Mesenchymal stem cell (in vitro differentiated cells and primary cell): ENCODE data around the gene PIGN.

Experiments
- DNase-seq: peaks from one replicate; pipeline ENCODE4 v3.0.0-alpha.2; 2013
- H2AFZ ChIP-seq: one replicate; pipeline ENCODE4 v1.6.1; 2013; ENCODE audit warnings: low read depth, mild to moderate bottlenecking, control low read depth, inconsistent platforms, low read length, moderate library complexity
- H2AK5ac ChIP-seq: 2 replicates; pipeline ENCODE4 v1.6.1; 2013; ENCODE audit warnings: low read length, moderate library complexity, mild to moderate bottlenecking, inconsistent platforms; ENCODE audit not compliant: severe bottlenecking
- H2BK120ac ChIP-seq: one replicate; pipeline ENCODE4 v1.6.1; 2013; ENCODE audit warnings: low read depth, mild to moderate bottlenecking, inconsistent platforms, low read length, moderate library complexity
- H2BK12ac ChIP-seq, 2 experiments: one replicate each; pipeline ENCODE4 v1.6.1; 2013; ENCODE audit warnings: inconsistent platforms in 2 of 2, low read length in 2 of 2, mild to moderate bottlenecking in 2 of 2, moderate library complexity in 2 of 2, control low read depth in 1 of 2
- H2BK15ac ChIP-seq: one replicate; pipeline ENCODE4 v1.6.1; 2013; ENCODE audit warnings: mild to moderate bottlenecking, low read depth, inconsistent platforms; ENCODE audit not compliant: poor library complexity, severe bottlenecking
- H2BK5ac ChIP-seq: 2 replicates; pipeline ENCODE4 v1.6.1; 2013; ENCODE audit warnings: low read depth, mild to moderate bottlenecking, low read length, control low read depth, inconsistent platforms; ENCODE audit not compliant: poor library complexity, severe bottlenecking
- H3K14ac ChIP-seq, 2 experiments: one replicate each; pipeline ENCODE4 v1.6.1; 2013; ENCODE audit warnings: inconsistent platforms in 2 of 2, low read length in 2 of 2, control low read depth in 1 of 2, mild to moderate bottlenecking in 1 of 2, moderate library complexity in 1 of 2
- H3K18ac ChIP-seq, 2 experiments: one replicate each; pipeline ENCODE4 v1.6.1; 2013; ENCODE audit warnings: inconsistent platforms in 2 of 2, low read length in 2 of 2, control low read depth in 1 of 2, low read depth in 1 of 2, mild to moderate bottlenecking in 1 of 2
- H3K23ac ChIP-seq, 2 experiments: one replicate each; pipeline ENCODE4 v1.6.1; 2013; ENCODE audit warnings: inconsistent platforms in 2 of 2, low read length in 2 of 2, mild to moderate bottlenecking in 2 of 2, moderate library complexity in 2 of 2, control low read depth in 1 of 2
- H3K27ac ChIP-seq: 2 replicates; pipeline ENCODE4 v1.5.1; 2013; ENCODE audit warnings: mild to moderate bottlenecking, moderate library complexity, low read length, control low read depth, inconsistent platforms; ENCODE audit not compliant: poor library complexity, severe bottlenecking
- H3K27me3 ChIP-seq, 2 experiments: 2 replicates each; pipeline versions ENCODE4 v1.6.1 to v1.7.0; 2013; ENCODE audit warnings: low read length in 2 of 2, mild to moderate bottlenecking in 2 of 2, moderate library complexity in 2 of 2, control low read depth in 1 of 2, inconsistent platforms in 1 of 2; ENCODE audit not compliant: control insufficient read depth in 1 of 2, insufficient read depth in 1 of 2
- H3K36me3 ChIP-seq, 2 experiments: 2 replicates each; pipeline versions ENCODE4 v1.6.1 to v1.7.0; 2013; ENCODE audit warnings: low read length in 2 of 2, control low read depth in 1 of 2, inconsistent platforms in 1 of 2, low read depth in 1 of 2, mild to moderate bottlenecking in 1 of 2; ENCODE audit not compliant: insufficient read depth in 2 of 2, control insufficient read depth in 1 of 2
- H3K4ac ChIP-seq, 2 experiments: one replicate each; pipeline ENCODE4 v1.6.1; 2013; ENCODE audit warnings: inconsistent platforms in 2 of 2, low read length in 2 of 2, mild to moderate bottlenecking in 2 of 2, moderate library complexity in 2 of 2, control low read depth in 1 of 2, low read depth in 1 of 2
- H3K4me1 ChIP-seq: 2 replicates; pipeline ENCODE4 v1.6.1; 2013; ENCODE audit warnings: low read depth, low read length, control low read depth; ENCODE audit not compliant: control insufficient read depth, insufficient read depth
- H3K4me2 ChIP-seq: 2 replicates; pipeline ENCODE4 v1.6.1; 2013; ENCODE audit warnings: low read length, mild to moderate bottlenecking, inconsistent platforms; ENCODE audit not compliant: poor library complexity, severe bottlenecking
- H3K4me3 ChIP-seq, 2 experiments: 2 replicates each; pipeline versions ENCODE4 v1.5.1 to v1.7.0; 2013; ENCODE audit warnings: low read length in 2 of 2, mild to moderate bottlenecking in 2 of 2, control low read depth in 1 of 2, low read depth in 1 of 2; ENCODE audit not compliant: insufficient read depth in 1 of 2
- H3K79me1 ChIP-seq: replicated peaks from 2 replicates; pipeline ENCODE4 v1.6.1; 2013; ENCODE audit warnings: mild to moderate bottlenecking, control low read depth, low read length, inconsistent platforms; ENCODE audit not compliant: poor library complexity, severe bottlenecking
- H3K9ac ChIP-seq: 2 replicates; pipeline ENCODE4 v1.7.0; 2013; ENCODE audit warnings: mild to moderate bottlenecking, low read length, moderate library complexity
- H3K9me3 ChIP-seq: 2 replicates; pipeline ENCODE4 v1.7.0; 2013; ENCODE audit warnings: mild to moderate bottlenecking, low read length; ENCODE audit not compliant: control insufficient read depth
- H4K8ac ChIP-seq: one replicate; pipeline ENCODE4 v1.6.1; 2013; ENCODE audit warnings: inconsistent platforms, mild to moderate bottlenecking, low read length, moderate library complexity
- H4K91ac ChIP-seq: one replicate; pipeline ENCODE4 v1.6.1; 2013; ENCODE audit warnings: mild to moderate bottlenecking, low read length, inconsistent platforms
- WGBS: methylation state at CpG from one replicate; pipeline ENCODE4 v1.1.7; 2013; ENCODE audit warnings: mixed read lengths; 5-methylcytosine and 5-hydroxymethylcytosine counted together

Gene PIGN

DNA sequence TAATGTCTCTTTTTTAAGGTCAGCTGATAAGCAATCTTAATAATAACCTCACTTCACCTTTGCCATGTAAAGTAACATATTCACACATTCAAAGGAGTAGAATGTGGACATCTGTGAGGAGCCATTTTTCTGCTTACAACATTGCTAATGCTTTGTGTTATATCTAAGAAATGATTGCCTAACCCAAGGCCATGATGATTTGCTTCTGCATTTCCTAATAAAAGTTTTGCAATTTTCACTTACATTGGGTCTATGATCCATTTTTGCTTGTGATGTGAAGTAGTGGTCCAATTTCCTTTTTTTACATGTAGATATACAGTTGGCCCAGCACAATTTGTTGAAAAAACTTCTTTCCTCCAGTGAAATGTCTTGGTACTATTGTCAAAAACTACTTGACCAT is 22.2 kb upstream of the PIGN start:
- Histone ChIP-seq H4K8ac (no peak overlapping the region), H2AFZ (no peak overlapping the region), H3K9ac (no peak overlapping the region), H3K4me3 (no peak overlapping the region), H3K79me1 (peaks cover 20% of the 10 kb centered on the region), H3K4me2 (no peak overlapping the region), H4K91ac (no peak overlapping the region), H2BK5ac (no peak overlapping the region), H2BK12ac (no peak overlapping the region), H3K4ac (no peak overlapping the region), H3K14ac (no peak overlapping the region), H3K4me1 (no peaks in the 10 kb centered on the region), H3K9me3 (peaks cover 6% of the 10 kb centered on the region), H2BK15ac (no peak overlapping the region), H3K27ac (no peak overlapping the region), H2AK5ac (no peak overlapping the region), H3K23ac (no peak overlapping the region), H2BK120ac (no peak overlapping the region), H3K18ac (no peak overlapping the region), H3K36me3 (peaks cover 0 to 18% of the 10 kb centered on the region in 2 experiments), H3K27me3 (no peaks in the 10 kb centered on the region)
- DNase-seq = no peak

DNA sequence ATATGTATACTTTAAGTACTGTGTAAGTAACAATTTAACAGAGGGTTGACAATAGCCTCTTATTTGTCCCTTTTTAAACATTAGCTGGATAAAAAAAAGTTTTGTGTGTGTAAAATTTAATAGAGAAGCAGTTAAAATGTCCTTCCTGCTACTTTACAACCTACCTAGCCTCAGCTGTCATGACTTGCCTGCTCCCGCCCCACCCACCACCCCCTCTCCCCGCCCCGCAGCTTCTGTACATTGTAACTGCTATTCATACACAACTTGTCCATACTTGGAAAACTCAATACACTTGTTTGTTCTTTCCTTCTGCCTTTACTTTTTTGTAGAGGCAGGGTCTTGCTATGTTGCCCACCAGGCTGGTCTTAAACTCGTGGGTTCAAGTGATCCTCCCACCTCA is 19.7 kb upstream of the PIGN start:
- H2BK120ac ChIP-seq = no peak overlapping the region
- H2AK5ac ChIP-seq = no peak overlapping the region
- H3K4me3 ChIP-seq = no peak overlapping the region
- no peak overlapping the region for H3K18ac ChIP-seq
- H3K4me1 ChIP-seq = no peaks in the 10 kb centered on the region
- no peak overlapping the region for H4K91ac ChIP-seq
- no peak overlapping the region for H3K9ac ChIP-seq
- H2AFZ ChIP-seq = no peak overlapping the region
- no peaks in the 10 kb centered on the region for H3K27me3 ChIP-seq
- H3K4me2 ChIP-seq = no peak overlapping the region
- no peak overlapping the region for H2BK15ac ChIP-seq
- H4K8ac ChIP-seq = no peak overlapping the region
- no peak for DNase-seq
- H3K14ac ChIP-seq = no peak overlapping the region
- no peak overlapping the region for H3K23ac ChIP-seq
- H3K4ac ChIP-seq = no peak overlapping the region
- H3K36me3 ChIP-seq = no peaks in the 10 kb centered on the region
- no peak overlapping the region for H3K27ac ChIP-seq
- WGBS = 100% methylated on average over 3 of the region's 4 CpGs
- no peak overlapping the region for H2BK12ac ChIP-seq
- peaks cover 15% of the 10 kb centered on the region for H3K79me1 ChIP-seq
- H3K9me3 ChIP-seq = peaks cover 6% of the 10 kb centered on the region
- H2BK5ac ChIP-seq = no peak overlapping the region

GRCh38 chr18:62205824-62206223 is 19.0 kb upstream of the PIGN start:
- Histone ChIP-seq H3K9me3 (peaks cover 6% of the 10 kb centered on the region), H3K4me1 (no peaks in the 10 kb centered on the region), H2BK15ac (no peak overlapping the region), H2BK12ac (no peak overlapping the region), H2BK120ac (no peak overlapping the region), H4K91ac (no peak overlapping the region), H3K9ac (no peak overlapping the region), H3K27me3 (no peaks in the 10 kb centered on the region), H3K4me2 (no peak overlapping the region), H2AK5ac (no peak overlapping the region), H3K18ac (no peak overlapping the region), H2BK5ac (no peak overlapping the region), H3K4ac (no peak overlapping the region), H4K8ac (no peak overlapping the region), H3K36me3 (no peaks in the 10 kb centered on the region), H3K27ac (no peak overlapping the region), H3K23ac (no peak overlapping the region), H2AFZ (no peak overlapping the region), H3K4me3 (no peak overlapping the region), H3K14ac (no peak overlapping the region), H3K79me1 (peaks cover 13% of the 10 kb centered on the region)
- WGBS = 98% methylated on average over 4 of the region's 4 CpGs
- DNase-seq = no peak

- H3K18ac ChIP-seq = no peak overlapping the region
- peaks cover 9% of the 10 kb centered on the region for H3K79me1 ChIP-seq
- H3K4me3 ChIP-seq = no peak overlapping the region
- H2AK5ac ChIP-seq = no peak overlapping the region
- no peak overlapping the region for H2BK15ac ChIP-seq
- H2BK5ac ChIP-seq = no peak overlapping the region
- no peak overlapping the region for H2BK120ac ChIP-seq
- no peak overlapping the region for H3K9ac ChIP-seq
- H4K8ac ChIP-seq = no peak overlapping the region
- no peak overlapping the region for H4K91ac ChIP-seq
- H3K27ac ChIP-seq = no peak overlapping the region
- H3K14ac ChIP-seq = no peak overlapping the region
- H3K36me3 ChIP-seq = no peaks in the 10 kb centered on the region
- no CpG with 5 or more reads among the region's 1 CpG for WGBS
- H3K23ac ChIP-seq = no peak overlapping the region
- no peaks in the 10 kb centered on the region for H3K9me3 ChIP-seq
- H3K4ac ChIP-seq = no peak overlapping the region
- H2AFZ ChIP-seq = no peak overlapping the region
- DNase-seq = no peak
- H2BK12ac ChIP-seq = no peak overlapping the region
- no peak overlapping the region for H3K4me2 ChIP-seq
- H3K4me1 ChIP-seq = no peaks in the 10 kb centered on the region
- H3K27me3 ChIP-seq = no peaks in the 10 kb centered on the region
Measured at GRCh38 chr18:62201870-62202269, 15.0 kb upstream of the PIGN start.
